Hippocampal formation (tissue), 2 donors: ENCODE results near the gene METTL3.

Experiments
- DNase-seq, 2 donors: peaks; one replicate each; lab custom pipeline; 2025; lab: John Stamatoyannopoulos, UW

METTL3 gene

GRCh38 chr14:21526672-21527317 lies 15.7 kb upstream of the METTL3 start:
- DNase-seq: no peak

- DNase-seq: peak; percentile 78 to 82
Measured at GRCh38 chr14:21525962-21526671, 15.0 kb upstream of the METTL3 start, which contains the start of gene SALL2. SALL2 (minus strand) TSS chr14:21526346; CDS start chr14:21526127, 219 bp downstream.

GRCh38 chr14:21525571-21525961 lies 14.4 kb upstream of the METTL3 start:
- no peak for DNase-seq

- DNase-seq: no peak
Measured at GRCh38 chr14:21524575-21525490, 13.7 kb upstream of the METTL3 start.

GRCh38 chr14:21523203-21523602 lies 12.1 kb upstream of the METTL3 start:
- DNase-seq: no peak

- no peak for DNase-seq
Measured at GRCh38 chr14:21521501-21521900, 10.4 kb upstream of the METTL3 start.

- DNase-seq: no peak
Measured at GRCh38 chr14:21520767-21521166, 9.6 kb upstream of the METTL3 start.

- no peak for DNase-seq
Measured at GRCh38 chr14:21518725-21519124, 7.6 kb upstream of the METTL3 start.

- no peak for DNase-seq
Measured at GRCh38 chr14:21514341-21514740, 3.2 kb upstream of the METTL3 start.

GRCh38 chr14:21509432-21510143 lies 1.6 kb downstream of the METTL3 start:
- DNase-seq: no peak

- DNase-seq: no peak
Measured at GRCh38 chr14:21506557-21506956, 4.6 kb downstream of the METTL3 start.

GRCh38 chr14:21505012-21505553 lies 6.1 kb downstream of the METTL3 start:
- no peak for DNase-seq

- no peak for DNase-seq
Measured at GRCh38 chr14:21503376-21503775, 7.8 kb downstream of the METTL3 start.

GRCh38 chr14:21501568-21501967 lies 9.6 kb downstream of the METTL3 start:
- DNase-seq: no peak

- peak in 1 of 2 donors; percentile 33 for DNase-seq
Measured at GRCh38 chr14:21498540-21499526, 12.3 kb downstream of the METTL3 start.

GRCh38 chr14:21496453-21496852 lies 14.7 kb downstream of the METTL3 start:
- DNase-seq: no peak

GRCh38 chr14:21494902-21495762 lies 16.0 kb downstream of the METTL3 start:
- DNase-seq: no peak

- DNase-seq: no peak
Measured at GRCh38 chr14:21486640-21487087, 24.5 kb downstream of the METTL3 start.
